ENCODE results near the gene ARRDC2.
"Not testable (repeated sequence)": the region's sequence is repeated elsewhere in the genome, so short reads cannot be mapped to it uniquely, and the experiment has no call there.

ARRDC2 gene

GRCh38 chr19:17993076-17993813 lies 14.7 kb upstream of the ARRDC2 start:
- no peak for DNase-seq

- DNase-seq: peak; percentile 31
Observed at GRCh38 chr19:17996826-17997316, 11.1 kb upstream of the ARRDC2 start.

- DNase-seq: no peak
Observed at GRCh38 chr19:17997969-17998826, 9.8 kb upstream of the ARRDC2 start.

GRCh38 chr19:17998827-17999150 lies 9.2 kb upstream of the ARRDC2 start:
- DNase-seq: no peak

- DNase-seq: no peak
Observed at GRCh38 chr19:17999684-18000479, 8.1 kb upstream of the ARRDC2 start.

GRCh38 chr19:18000480-18000914 lies 7.5 kb upstream of the ARRDC2 start:
- DNase-seq: no peak

GRCh38 chr19:18000915-18001776 lies 6.8 kb upstream of the ARRDC2 start:
- DNase-seq: peak; percentile 89

GRCh38 chr19:18001777-18002345 lies 6.1 kb upstream of the ARRDC2 start:
- no peak for DNase-seq

- DNase-seq: no peak
Observed at GRCh38 chr19:18002347-18002850, 5.6 kb upstream of the ARRDC2 start.

- DNase-seq: not testable (repeated sequence)
Observed at GRCh38 chr19:18005750-18006149, 2.2 kb upstream of the ARRDC2 start.

- no peak for DNase-seq
Observed at GRCh38 chr19:18007044-18007916, 690 bp upstream of the ARRDC2 start.

GRCh38 chr19:18008814-18009213 lies 844 bp downstream of the ARRDC2 start:
- DNase-seq: no peak

GRCh38 chr19:18009412-18010066 lies 1.6 kb downstream of the ARRDC2 start:
- DNase-seq: no peak

- no peak for DNase-seq
Observed at GRCh38 chr19:18010149-18010548, 2.2 kb downstream of the ARRDC2 start.

- no peak for DNase-seq
Observed at GRCh38 chr19:18013210-18014111, 5.5 kb downstream of the ARRDC2 start.

GRCh38 chr19:18014197-18014596 lies 6.2 kb downstream of the ARRDC2 start:
- no peak for DNase-seq

GRCh38 chr19:18016209-18016910 lies 8.4 kb downstream of the ARRDC2 start:
- DNase-seq: no peak

Measured in NCI-H510A (cell line).